ENCODE results near the gene ARAP1. TPM values are rescaled to one million over a fixed set of nuclear protein-coding genes. Genes with fewer than 3 reads are reported as not detected.
"Not testable (repeated sequence)": the region's sequence is repeated elsewhere in the genome, so short reads cannot be mapped to it uniquely, and the experiment has no call there.

Gene ARAP1
- total RNA-seq, 4 donors from 2014 or later, result 53.8 to 126 (median 88.8) TPM

- WGBS, result 50% methylated on average over 2 of the region's 2 CpGs
- Histone ChIP-seq H3K36me3 (no peaks in the 10 kb centered on the region), H3K4me1 (peaks cover 45% of the 10 kb centered on the region), H3K9me3 (no peaks in the 10 kb centered on the region), H3K4me3 (peak overlapping the region; percentile 61), H3K27ac (peak overlapping the region; percentile 91), H3K27me3 (no peaks in the 10 kb centered on the region)
- TF ChIP-seq EP300 (IDR thresholded peaks at IDR 0.05) (no peak), POLR2A (IDR thresholded peaks at IDR 0.05) (no peak), POLR2AphosphoS5 (IDR thresholded peaks at IDR 0.05) (no peak), CTCF (IDR thresholded peaks at IDR 0.05) (no peak)
- DNase-seq (ENCODE audit: low spot score in 2 of 2), result no peak
These were observed 40.8 kb upstream of the ARAP1 start for GRCh38 chr11:72793076-72793424.

- Histone ChIP-seq H3K4me1 (peaks cover 48% of the 10 kb centered on the region), H3K9me3 (no peaks in the 10 kb centered on the region), H3K27ac (peak overlapping the region; percentile 91), H3K36me3 (no peaks in the 10 kb centered on the region), H3K27me3 (no peaks in the 10 kb centered on the region), H3K4me3 (no peak overlapping the region)
- TF ChIP-seq CTCF (IDR thresholded peaks at IDR 0.05) (no peak), EP300 (IDR thresholded peaks at IDR 0.05) (no peak), POLR2A (IDR thresholded peaks at IDR 0.05) (no peak), POLR2AphosphoS5 (IDR thresholded peaks at IDR 0.05) (no peak)
- no peak for DNase-seq (ENCODE audit: low spot score in 2 of 2)
- 100% methylated on average over 1 of the region's 3 CpGs for WGBS
These were observed 40.3 kb upstream of the ARAP1 start for GRCh38 chr11:72792437-72793021.

GRCh38 chr11:72791228-72791627 lies 39.0 kb upstream of the ARAP1 start:
- not testable (repeated sequence) for H3K27ac ChIP-seq; H3K27me3 ChIP-seq; H3K4me3 ChIP-seq; DNase-seq (ENCODE audit: low spot score in 2 of 2); H3K36me3 ChIP-seq; H3K9me3 ChIP-seq
- WGBS, result 83% methylated on average over 7 of the region's 7 CpGs
- H3K4me1 ChIP-seq, result peaks cover 48% of the 10 kb centered on the region

- 57% methylated on average over 6 of the region's 10 CpGs for WGBS
- Histone ChIP-seq H3K27ac (peak overlapping the region; percentile 5), H3K4me3 (no peak overlapping the region), H3K9me3 (no peaks in the 10 kb centered on the region), H3K27me3 (no peaks in the 10 kb centered on the region), H3K36me3 (no peaks in the 10 kb centered on the region), H3K4me1 (peaks cover 47% of the 10 kb centered on the region)
- DNase-seq (ENCODE audit: low spot score in 2 of 2), result no peak
- TF ChIP-seq EP300 (IDR thresholded peaks at IDR 0.05) (no peak), POLR2AphosphoS5 (IDR thresholded peaks at IDR 0.05) (no peak), POLR2A (IDR thresholded peaks at IDR 0.05) (no peak), CTCF (IDR thresholded peaks at IDR 0.05) (no peak)
These were observed 37.4 kb upstream of the ARAP1 start for GRCh38 chr11:72789493-72790131.

- Histone ChIP-seq H3K27ac (no peak overlapping the region), H3K4me1 (peaks cover 37% of the 10 kb centered on the region), H3K36me3 (no peaks in the 10 kb centered on the region), H3K4me3 (no peak overlapping the region), H3K27me3 (no peaks in the 10 kb centered on the region), H3K9me3 (no peaks in the 10 kb centered on the region)
- TF ChIP-seq EP300 (IDR thresholded peaks at IDR 0.05), result no peak
- no peak for DNase-seq (ENCODE audit: low spot score in 2 of 2)
- 70% methylated on average over 7 of the region's 7 CpGs for WGBS
These were observed 36.0 kb upstream of the ARAP1 start for GRCh38 chr11:72788241-72788640.

GRCh38 chr11:72787216-72788104 lies 35.3 kb upstream of the ARAP1 start:
- DNase-seq (ENCODE audit: low spot score in 2 of 2), result no peak
- Histone ChIP-seq H3K4me3 (no peak overlapping the region), H3K9me3 (no peaks in the 10 kb centered on the region), H3K27ac (no peak overlapping the region), H3K4me1 (peaks cover 34% of the 10 kb centered on the region), H3K36me3 (no peaks in the 10 kb centered on the region), H3K27me3 (no peaks in the 10 kb centered on the region)
- no peak for TF ChIP-seq EP300 (IDR thresholded peaks at IDR 0.05)
- TF ChIP-seq POLR2A (IDR thresholded peaks at IDR 0.05), result no peak
- TF ChIP-seq POLR2AphosphoS5 (IDR thresholded peaks at IDR 0.05), result no peak
- no peak for TF ChIP-seq CTCF (IDR thresholded peaks at IDR 0.05)
- 75% methylated on average over 6 of the region's 16 CpGs for WGBS

Data from suprapubic skin (tissue), 4 donors.